DND-41 (cell line): ENCODE results near the gene MIA2.

Experiments
- EZH2 ChIP-seq: IDR thresholded peaks from 3 replicates; pipeline ENCODE4 v1.6.1; 2012; ENCODE audit warnings: borderline replicate concordance, low read depth, mild to moderate bottlenecking, moderate library complexity, low read length, inconsistent platforms; ENCODE audit not compliant: severe bottlenecking
- TF ChIP-seq, protein P1 (sequence below): IDR thresholded peaks from 2 replicates; pipeline ENCODE4 v1.5.1; 2012; ENCODE audit warnings: borderline replicate concordance, low read length, moderate library complexity, mild to moderate bottlenecking; ENCODE audit not compliant: poor library complexity, severe bottlenecking; ENCODE audit errors: extremely low read depth

DNA sequence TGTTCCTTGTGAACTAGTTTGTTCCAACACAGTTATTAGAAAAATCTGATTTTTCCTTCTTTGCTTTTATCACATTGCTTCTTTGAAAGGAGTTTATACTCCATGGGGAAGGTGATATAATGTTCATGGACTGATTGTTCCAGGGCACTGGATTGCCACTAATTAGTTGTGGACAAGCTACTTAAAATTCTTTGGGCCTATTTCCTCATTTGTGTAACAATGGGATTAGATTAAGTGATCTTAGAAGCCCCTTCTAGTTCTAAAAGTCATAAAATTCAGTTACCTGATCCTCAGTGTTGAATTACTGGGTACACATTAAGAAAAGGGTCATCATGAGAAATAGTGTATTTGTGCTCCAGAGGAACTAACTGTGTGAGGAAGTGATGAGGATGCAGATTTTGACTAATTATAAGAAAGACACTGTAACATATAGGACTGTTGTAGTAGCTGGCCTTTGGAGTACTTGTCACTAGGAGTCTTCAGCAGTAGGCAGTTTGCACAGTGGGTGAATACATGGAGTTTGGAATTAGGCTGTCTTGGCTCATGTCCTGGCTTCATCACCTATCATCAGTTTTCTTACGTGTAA is 82.2 kb downstream of the MIA2 start:
- TF ChIP-seq, protein P1, sequence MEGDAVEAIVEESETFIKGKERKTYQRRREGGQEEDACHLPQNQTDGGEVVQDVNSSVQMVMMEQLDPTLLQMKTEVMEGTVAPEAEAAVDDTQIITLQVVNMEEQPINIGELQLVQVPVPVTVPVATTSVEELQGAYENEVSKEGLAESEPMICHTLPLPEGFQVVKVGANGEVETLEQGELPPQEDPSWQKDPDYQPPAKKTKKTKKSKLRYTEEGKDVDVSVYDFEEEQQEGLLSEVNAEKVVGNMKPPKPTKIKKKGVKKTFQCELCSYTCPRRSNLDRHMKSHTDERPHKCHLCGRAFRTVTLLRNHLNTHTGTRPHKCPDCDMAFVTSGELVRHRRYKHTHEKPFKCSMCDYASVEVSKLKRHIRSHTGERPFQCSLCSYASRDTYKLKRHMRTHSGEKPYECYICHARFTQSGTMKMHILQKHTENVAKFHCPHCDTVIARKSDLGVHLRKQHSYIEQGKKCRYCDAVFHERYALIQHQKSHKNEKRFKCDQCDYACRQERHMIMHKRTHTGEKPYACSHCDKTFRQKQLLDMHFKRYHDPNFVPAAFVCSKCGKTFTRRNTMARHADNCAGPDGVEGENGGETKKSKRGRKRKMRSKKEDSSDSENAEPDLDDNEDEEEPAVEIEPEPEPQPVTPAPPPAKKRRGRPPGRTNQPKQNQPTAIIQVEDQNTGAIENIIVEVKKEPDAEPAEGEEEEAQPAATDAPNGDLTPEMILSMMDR, result no peak
- TF ChIP-seq EZH2, result no peak
